GM12801 (cell line): Measurements from ENCODE around the gene GAS7.

Source experiments
- CTCF ChIP-seq: IDR thresholded peaks from one replicate; pipeline ENCODE4 v1.5.1; 2011; ENCODE audit warnings: control low read depth; ENCODE audit not compliant: insufficient read length; ENCODE audit errors: extremely low read depth

The GAS7 gene

GRCh38 chr17:10198509-10199249, at the start of gene GAS7:
TSS of gene GAS7 (minus strand) at chr17:10198606.
- no peak for TF ChIP-seq CTCF

- no peak for TF ChIP-seq CTCF
Observed at GRCh38 chr17:10247810-10248209, 49.4 kb upstream of the GAS7 start.

GRCh38 chr17:10243883-10244844, 45.8 kb upstream of the GAS7 start:
- TF ChIP-seq CTCF, result no peak

- no peak for TF ChIP-seq CTCF
Observed at GRCh38 chr17:10241781-10242180, 43.4 kb upstream of the GAS7 start.

GRCh38 chr17:10238661-10239060, 40.3 kb upstream of the GAS7 start:
- no peak for TF ChIP-seq CTCF

- no peak for TF ChIP-seq CTCF
Observed at GRCh38 chr17:10234033-10234432, 35.6 kb upstream of the GAS7 start.

GRCh38 chr17:10233161-10233560, 34.8 kb upstream of the GAS7 start:
- no peak for TF ChIP-seq CTCF
